Cerebellar nuclear complex (tissue), 1 donor: ENCODE results near the gene DDC.

Source experiments
- DNase-seq, 2 experiments: peaks; one replicate each; lab custom pipeline; 2025; lab: John Stamatoyannopoulos, UW

Gene DDC

GRCh38 chr7:50564640-50565558 is at the start of gene DDC:
TSS of gene DDC (minus strand) at chr7:50565405. CDS start at chr7:50544085, 21,320 bp downstream.
- DNase-seq, result no peak

GRCh38 chr7:50613473-50613872 is 48.3 kb upstream of the DDC start:
- no peak for DNase-seq

- DNase-seq, result no peak
Observed at GRCh38 chr7:50612704-50613103, 47.5 kb upstream of the DDC start.

- DNase-seq, result no peak
Observed at GRCh38 chr7:50610521-50611277, 45.5 kb upstream of the DDC start.

GRCh38 chr7:50608196-50608906 is 43.1 kb upstream of the DDC start:
- no peak for DNase-seq

GRCh38 chr7:50607524-50608125 is 42.4 kb upstream of the DDC start:
- DNase-seq, result no peak

GRCh38 chr7:50605059-50605458 is 39.9 kb upstream of the DDC start:
- no peak for DNase-seq

GRCh38 chr7:50603287-50603686 is 38.1 kb upstream of the DDC start:
- no peak for DNase-seq

- no peak for DNase-seq
Observed at GRCh38 chr7:50599385-50599784, 34.2 kb upstream of the DDC start.

GRCh38 chr7:50598460-50599343 is 33.5 kb upstream of the DDC start:
- no peak for DNase-seq

GRCh38 chr7:50596484-50596883 is 31.3 kb upstream of the DDC start:
- DNase-seq, result no peak

- no peak for DNase-seq
Observed at GRCh38 chr7:50595491-50596102, 30.4 kb upstream of the DDC start.

- DNase-seq, result no peak
Observed at GRCh38 chr7:50594734-50595485, 29.7 kb upstream of the DDC start.

GRCh38 chr7:50594136-50594535 is 28.9 kb upstream of the DDC start:
- no peak for DNase-seq

GRCh38 chr7:50592940-50593339 is 27.7 kb upstream of the DDC start:
- no peak for DNase-seq

GRCh38 chr7:50591480-50592438 is 26.6 kb upstream of the DDC start:
- no peak for DNase-seq

GRCh38 chr7:50591098-50591479 is 25.9 kb upstream of the DDC start:
- DNase-seq, result no peak

GRCh38 chr7:50590535-50590934 is 25.3 kb upstream of the DDC start:
- no peak for DNase-seq

- DNase-seq, result no peak
Observed at GRCh38 chr7:50589364-50589763, 24.2 kb upstream of the DDC start.
